Spinal cord (tissue), 10 donors: ENCODE measurements around the gene LIMA1. TPM values are rescaled to one million over a fixed set of nuclear protein-coding genes. Genes with fewer than 3 reads are reported as not detected.

Experiments
- DNase-seq, 6 donors: peaks; one replicate each; pipeline versions ENCODE4 v3.0.0 to v3.0.0-alpha.2; 2013 to 2015; ENCODE audit warnings: low spot score in 6 of 6, low read depth in 4 of 6
- H3K27ac ChIP-seq: one replicate; pipeline ENCODE4 v1.5.1; 2013; ENCODE audit warnings: low read depth, low read length, control low read depth
- H3K27me3 ChIP-seq: one replicate; pipeline ENCODE4 v1.6.1; 2013; ENCODE audit warnings: low read length; ENCODE audit not compliant: control insufficient read depth, insufficient read depth
- H3K36me3 ChIP-seq: one replicate; pipeline ENCODE4 v1.6.1; 2013; ENCODE audit warnings: low read length; ENCODE audit not compliant: control insufficient read depth, insufficient read depth
- H3K4me1 ChIP-seq: one replicate; pipeline ENCODE4 v1.6.1; 2013; ENCODE audit warnings: low read length; ENCODE audit not compliant: control insufficient read depth, insufficient read depth
- H3K4me3 ChIP-seq: one replicate; pipeline ENCODE4 v1.5.1; 2013; ENCODE audit warnings: low read depth, low read length, control low read depth
- H3K9me3 ChIP-seq: one replicate; pipeline ENCODE4 v1.6.1; 2013; ENCODE audit warnings: low read length; ENCODE audit not compliant: control insufficient read depth, insufficient read depth
- WGBS: methylation state at CpG from one replicate; pipeline ENCODE4 v1.1.5; 2013; ENCODE audit warnings: missing lambda C conversion rate; ENCODE audit not compliant: insufficient coverage; 5-methylcytosine and 5-hydroxymethylcytosine counted together
- polyA plus RNA-seq, 2 donors: library from polyadenylated mRNA; unstranded; fragments of 120-200 nt; gene quantifications; one replicate each; pipeline ENCODE4 v1.2.1, GENCODE V29; 2013; ENCODE audit not compliant: insufficient read length in 2 of 2
- small RNA-seq: library from RNA; depleted of rRNA; stranded (forward); fragments of <200 nt; gene quantifications from one replicate; pipeline ENCODE3, GENCODE V24; 2014; ENCODE audit warnings: low replicate concordance
- total RNA-seq, 2 donors: library from RNA; depleted of rRNA in 1 of 2; stranded (reverse); fragments of 120-200 nt in 1 of 2; fragments of >200 nt in 1 of 2; gene quantifications; one replicate each; pipeline versions ENCODE4 v1.2.3 to v1.2.4, GENCODE V29; 2013 to 2014
- donor health status: healthy.

LIMA1 gene
- total and polyA plus RNA-seq, 4 donors, result 49.3 to 77.7 (median 56.0) TPM

DNA sequence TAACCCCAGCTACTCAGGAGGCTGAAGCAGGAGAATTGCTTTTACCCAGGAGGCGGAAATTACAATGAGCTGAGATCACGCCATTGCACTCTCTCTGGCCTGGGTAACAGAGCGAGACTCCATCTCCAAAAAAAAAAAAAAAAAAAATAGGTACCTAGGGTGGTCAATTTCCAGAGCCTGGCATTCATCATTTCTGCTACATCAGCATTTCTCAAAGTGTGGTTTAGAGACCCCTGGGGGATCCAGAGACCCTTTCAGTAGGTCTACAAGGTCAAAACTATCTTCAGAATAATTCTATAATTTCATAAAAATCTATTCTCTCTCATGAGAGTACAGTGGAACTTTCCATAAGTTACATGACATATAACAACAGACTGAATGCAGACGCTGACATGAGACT, 136.0 kb downstream of the LIMA1 start:
- Histone ChIP-seq H3K27ac (no peak overlapping the region), H3K4me3 (no peak overlapping the region), H3K36me3 (peaks cover 6% of the 10 kb centered on the region), H3K27me3 (no peaks in the 10 kb centered on the region), H3K4me1 (no peaks in the 10 kb centered on the region), H3K9me3 (no peaks in the 10 kb centered on the region)
- no CpG with 5 or more reads among the region's 4 CpGs for WGBS
- no peak for DNase-seq

DNA sequence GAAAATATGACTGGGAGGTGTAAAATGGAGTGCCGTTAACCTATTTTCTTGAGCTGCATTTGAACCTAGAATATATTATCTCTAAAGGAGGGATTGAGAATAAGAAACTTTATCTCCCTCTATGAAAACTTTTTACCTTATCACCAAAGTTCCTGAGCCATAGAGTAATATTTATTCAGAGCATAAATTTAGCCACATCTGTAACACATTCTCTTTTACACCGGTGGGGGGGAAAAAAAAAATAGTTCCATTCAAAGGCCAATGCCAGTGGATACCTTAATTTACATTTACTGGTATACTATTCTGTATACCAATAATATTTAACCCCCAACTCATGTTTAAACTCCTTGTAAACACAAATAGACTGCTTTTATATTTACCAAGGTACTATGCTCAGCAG, 137.9 kb downstream of the LIMA1 start:
- no CpG with 5 or more reads among the region's 2 CpGs for WGBS
- DNase-seq, result no peak
- H3K4me3 ChIP-seq, result no peak overlapping the region
- H3K9me3 ChIP-seq, result no peaks in the 10 kb centered on the region
- no peak overlapping the region for H3K27ac ChIP-seq
- H3K27me3 ChIP-seq, result no peaks in the 10 kb centered on the region
- peaks cover 12% of the 10 kb centered on the region for H3K36me3 ChIP-seq
- H3K4me1 ChIP-seq, result no peaks in the 10 kb centered on the region

DNA sequence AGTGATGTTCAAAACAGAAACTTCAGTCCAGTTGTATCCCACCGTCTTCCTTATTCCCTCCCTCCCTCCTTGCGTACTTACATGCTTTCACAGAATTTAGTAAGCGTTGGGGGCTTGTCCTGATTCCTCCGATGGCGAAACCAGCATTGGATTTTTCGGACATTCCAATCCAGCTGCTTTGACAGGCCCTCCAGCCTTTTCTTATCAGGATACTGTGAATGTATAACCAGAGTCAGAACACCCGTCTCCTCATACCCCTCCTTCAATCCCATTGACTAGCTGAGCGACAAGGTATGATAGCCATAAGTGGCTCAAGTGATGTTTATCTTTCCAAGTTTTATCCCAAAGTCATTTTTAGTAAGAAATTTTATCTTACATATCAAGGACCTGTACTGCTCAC, 140.3 kb downstream of the LIMA1 start:
- Histone ChIP-seq H3K9me3 (no peaks in the 10 kb centered on the region), H3K36me3 (peaks cover 18% of the 10 kb centered on the region), H3K27ac (no peak overlapping the region), H3K4me3 (no peak overlapping the region), H3K27me3 (no peaks in the 10 kb centered on the region), H3K4me1 (no peaks in the 10 kb centered on the region)
- 93% methylated on average over 7 of the region's 8 CpGs for WGBS
- DNase-seq, result no peak

DNA sequence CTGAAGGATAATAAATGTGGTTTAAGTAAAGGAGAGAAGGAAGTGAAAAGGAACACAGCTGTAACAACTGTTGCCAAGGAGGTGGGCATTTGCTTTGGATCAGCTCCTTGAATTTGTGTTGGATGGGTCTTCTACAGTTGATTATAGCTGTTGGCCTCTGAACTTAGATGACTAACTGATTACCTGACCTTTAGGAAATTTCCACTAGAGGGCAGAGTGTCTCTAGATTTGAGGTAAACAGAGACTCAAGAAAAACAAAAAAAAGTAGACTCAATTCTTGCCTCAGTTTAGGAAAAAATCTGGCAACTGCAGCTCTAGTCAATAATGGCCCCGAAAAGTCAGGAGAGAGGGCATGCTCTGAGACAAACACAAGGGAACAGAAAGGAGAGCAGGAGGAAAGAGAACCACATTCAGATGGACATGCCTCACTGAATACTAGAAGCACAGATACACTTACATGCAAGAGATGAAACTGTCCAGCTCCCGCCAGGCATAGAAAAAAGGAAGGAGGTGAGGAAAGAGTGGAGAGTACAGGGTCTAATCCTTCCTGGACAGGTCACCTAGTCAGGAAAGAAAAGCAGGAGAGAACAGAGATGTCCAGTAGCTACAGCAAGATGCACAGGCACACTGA, 150.7 kb downstream of the LIMA1 start:
- WGBS, result no CpG with 5 or more reads among the region's 2 CpGs
- no peak overlapping the region for H3K4me3 ChIP-seq
- DNase-seq, result peak in 3 of 6 donors; percentile 31 to 68 (median 63)
- no peaks in the 10 kb centered on the region for H3K9me3 ChIP-seq
- H3K36me3 ChIP-seq, result peaks cover 58% of the 10 kb centered on the region
- H3K4me1 ChIP-seq, result no peaks in the 10 kb centered on the region
- H3K27ac ChIP-seq, result no peak overlapping the region
- no peaks in the 10 kb centered on the region for H3K27me3 ChIP-seq

DNA sequence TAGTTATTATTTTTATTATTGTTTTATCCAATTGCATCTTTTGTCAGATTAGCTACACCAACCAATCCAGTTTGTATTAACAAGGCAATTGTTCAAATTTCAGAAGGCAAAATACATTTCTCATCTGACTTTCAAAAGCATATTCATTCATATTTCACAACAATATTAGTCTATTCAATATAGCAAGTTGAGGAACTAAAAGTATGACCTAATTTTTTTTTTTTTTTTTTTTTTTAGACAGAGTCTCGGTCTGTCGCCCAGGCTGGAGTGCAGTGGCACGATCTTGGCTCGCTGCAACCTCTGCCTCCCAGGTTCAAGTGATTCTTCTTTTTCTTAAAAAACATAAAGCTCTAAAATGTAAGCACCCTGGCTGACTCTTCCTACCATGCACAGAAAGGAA, 154.0 kb downstream of the LIMA1 start:
- no peaks in the 10 kb centered on the region for H3K4me1 ChIP-seq
- no CpG with 5 or more reads among the region's 4 CpGs for WGBS
- DNase-seq, result no peak
- H3K36me3 ChIP-seq, result peaks cover 52% of the 10 kb centered on the region
- H3K9me3 ChIP-seq, result no peaks in the 10 kb centered on the region
- no peak overlapping the region for H3K27ac ChIP-seq
- no peak overlapping the region for H3K4me3 ChIP-seq
- no peaks in the 10 kb centered on the region for H3K27me3 ChIP-seq

DNA sequence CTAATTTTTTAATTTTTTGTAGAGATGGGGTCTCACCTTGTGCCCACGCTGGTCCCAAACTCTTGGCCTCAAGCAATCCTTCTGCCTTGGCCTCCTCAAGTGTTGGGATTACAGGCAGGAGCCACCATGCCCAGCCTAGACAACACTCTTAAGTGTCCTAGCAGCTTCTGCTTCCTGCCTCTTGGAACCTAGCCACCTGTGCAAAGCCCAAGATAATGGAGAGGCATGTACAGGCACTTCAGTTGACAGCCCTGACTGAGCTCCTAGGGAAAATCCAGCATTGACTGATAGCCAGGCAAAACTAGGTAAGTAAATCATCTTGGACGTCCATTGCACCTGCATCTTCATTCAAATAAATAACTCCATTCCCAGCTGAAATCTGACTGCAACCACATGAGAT, 155.8 kb downstream of the LIMA1 start:
- Histone ChIP-seq H3K9me3 (no peaks in the 10 kb centered on the region), H3K27me3 (no peaks in the 10 kb centered on the region), H3K4me1 (no peaks in the 10 kb centered on the region), H3K36me3 (peaks cover 38% of the 10 kb centered on the region), H3K27ac (no peak overlapping the region), H3K4me3 (no peak overlapping the region)
- no peak for DNase-seq
- WGBS, result 100% methylated on average over 1 of the region's 2 CpGs

Small RNAs within 50 kb of the gene (small RNA-seq; reads per million reads assigned to genes)
- gene MIR1293 (not detected), gene RNU6-1093P (not detected)

Other genes with a start within 250 kb of the LIMA1 start
- gene ASIC1, start 225.9 kb downstream of the LIMA1 start, total RNA-seq, result 10 to 100 TPM; 14.3 to 25.1 TPM
- gene ASIC1, start 225.9 kb downstream of the LIMA1 start, polyA plus RNA-seq, result 100 to 1,000 TPM; 134 to 148 TPM
- gene SMARCD1, start 198.2 kb downstream of the LIMA1 start, total RNA-seq, result 10 to 100 TPM; 34.7 to 52.3 TPM
- 100 to 1,000 TPM; 126 to 133 TPM for gene SMARCD1, start 198.2 kb downstream of the LIMA1 start, polyA plus RNA-seq
- gene GPD1, start 179.5 kb downstream of the LIMA1 start, total RNA-seq, result 10 to 100 TPM; 14.8 to 19.5 TPM
- gene GPD1, start 179.5 kb downstream of the LIMA1 start, polyA plus RNA-seq, result 10 to 100 TPM; 39.1 to 52.6 TPM
- gene COX14, start 171.3 kb downstream of the LIMA1 start, total RNA-seq, result 10 to 100 TPM; 23.8 to 74.8 TPM
- 10 to 100 TPM; 48.4 to 49.0 TPM for gene COX14, start 171.3 kb downstream of the LIMA1 start, polyA plus RNA-seq
- 10 to 100 TPM; 74.9 to 79.5 TPM for gene CERS5, start 116.2 kb downstream of the LIMA1 start, total RNA-seq
- gene CERS5, start 116.2 kb downstream of the LIMA1 start, polyA plus RNA-seq, result 100 to 1,000 TPM; 108 to 122 TPM
- gene FAM186A, start 113.1 kb upstream of the LIMA1 start, total RNA-seq, result not detected
- gene FAM186A, start 113.1 kb upstream of the LIMA1 start, polyA plus RNA-seq, result under 1 TPM; 0.29 to 0.54 TPM
- 10 to 100 TPM; 31.9 to 87.6 TPM for gene LARP4, start 117.4 kb upstream of the LIMA1 start, total RNA-seq
- 10 to 100 TPM; 19.8 to 25.6 TPM for gene LARP4, start 117.4 kb upstream of the LIMA1 start, polyA plus RNA-seq
- gene DIP2B, start 221.5 kb upstream of the LIMA1 start, total RNA-seq, result 10 to 100 TPM; 50.0 to 90.8 TPM
- 10 to 100 TPM; 41.8 to 58.0 TPM for gene DIP2B, start 221.5 kb upstream of the LIMA1 start, polyA plus RNA-seq